NCI-H2029 treated with DMSO at 0.1 percent for 48 hours (cell line): ENCODE measurements around the gene NEU2.
"Not testable (repeated sequence)": the region's sequence is repeated elsewhere in the genome, so short reads cannot be mapped to it uniquely, and the experiment has no call there.

Experiments
- DNase-seq: peaks from one replicate; lab custom pipeline; 2025; lab: John Stamatoyannopoulos, UW

The NEU2 gene

GRCh38 chr2:233010569-233011267 lies 21.8 kb upstream of the NEU2 start:
- DNase-seq: no peak

- DNase-seq: no peak
Observed at GRCh38 chr2:233011268-233011650, 21.2 kb upstream of the NEU2 start.

GRCh38 chr2:233011702-233012131 lies 20.8 kb upstream of the NEU2 start:
- no peak for DNase-seq

GRCh38 chr2:233012301-233012971 lies 20.0 kb upstream of the NEU2 start:
- no peak for DNase-seq

GRCh38 chr2:233013027-233013461 lies 19.4 kb upstream of the NEU2 start, which contains the start of gene NGEF:
NGEF (minus strand) TSS chr2:233013256; CDS start chr2:232974890, 38,366 bp downstream.
- no peak for DNase-seq

- DNase-seq: no peak
Observed at GRCh38 chr2:233013650-233014049, 18.8 kb upstream of the NEU2 start.

GRCh38 chr2:233015019-233015645 lies 17.3 kb upstream of the NEU2 start:
- no peak for DNase-seq

GRCh38 chr2:233017947-233018346 lies 14.5 kb upstream of the NEU2 start:
- no peak for DNase-seq

- DNase-seq: not testable (repeated sequence)
Observed at GRCh38 chr2:233019610-233020009, 12.9 kb upstream of the NEU2 start.

GRCh38 chr2:233020454-233020853 lies 12.0 kb upstream of the NEU2 start:
- DNase-seq: no peak

- no peak for DNase-seq
Observed at GRCh38 chr2:233021771-233022170, 10.7 kb upstream of the NEU2 start.

- DNase-seq: no peak
Observed at GRCh38 chr2:233022561-233022960, 9.9 kb upstream of the NEU2 start.

GRCh38 chr2:233023007-233023760 lies 9.3 kb upstream of the NEU2 start:
- DNase-seq: no peak

- DNase-seq: no peak
Observed at GRCh38 chr2:233023761-233024410, 8.6 kb upstream of the NEU2 start.

GRCh38 chr2:233025706-233026105 lies 6.8 kb upstream of the NEU2 start:
- no peak for DNase-seq

GRCh38 chr2:233026198-233026813 lies 6.2 kb upstream of the NEU2 start:
- DNase-seq: no peak

- DNase-seq: no peak
Observed at GRCh38 chr2:233029321-233029720, 3.2 kb upstream of the NEU2 start.

- DNase-seq: no peak
Observed at GRCh38 chr2:233031556-233032500, 644 bp upstream of the NEU2 start.

GRCh38 chr2:233033672-233034071 lies 1.2 kb downstream of the NEU2 start:
- DNase-seq: no peak
